ENCODE measurements around the gene ROCK2. TPM values are rescaled to one million over a fixed set of nuclear protein-coding genes. Genes with fewer than 3 reads are reported as not detected.

ROCK2 gene
- total RNA-seq, 1 experiment from 2014 or later = 49.4 TPM

GRCh38 chr2:11346023-11346482 is 1.6 kb upstream of the ROCK2 start:
- intact Hi-C loops (cut with micrococcal nuclease; ENCODE audit: unreplicated experiment) = no loop called here
- no peak overlapping the region for H3K4me3 ChIP-seq (ENCODE audit: low read depth, low read length, poor library complexity, severe bottlenecking)
- ChIA-PET CTCF (interaction anchor here (1.3 kb wide), 1 partner anchor 66 kb away, joined by 5 read pairs; no protein-coding TSS in a partner anchor), POLR2A (ENCODE audit: low non-redundant PET) (no interaction called here)
- peak; percentile 15 for DNase-seq (ENCODE audit: low spot score)
- H3K27ac ChIP-seq (ENCODE audit: low read depth, low read length, poor library complexity, severe bottlenecking) = no peak overlapping the region
- H3K9me3 ChIP-seq (ENCODE audit: low read depth, low read length, poor library complexity, severe bottlenecking) = no peaks in the 10 kb centered on the region
- H3K36me3 ChIP-seq (ENCODE audit: insufficient read depth, low read length, poor library complexity, severe bottlenecking) = no peaks in the 10 kb centered on the region
- no TSS peak for BruUV-seq (replicated peaks)
- peaks cover 14% of the 10 kb centered on the region for H3K4me1 ChIP-seq (ENCODE audit: insufficient read depth, low read length, poor library complexity, severe bottlenecking)
- no peaks in the 10 kb centered on the region for H3K27me3 ChIP-seq (replicated peaks; ENCODE audit: insufficient read depth, low read depth, low read length, poor library complexity)
- TF ChIP-seq, protein P1, sequence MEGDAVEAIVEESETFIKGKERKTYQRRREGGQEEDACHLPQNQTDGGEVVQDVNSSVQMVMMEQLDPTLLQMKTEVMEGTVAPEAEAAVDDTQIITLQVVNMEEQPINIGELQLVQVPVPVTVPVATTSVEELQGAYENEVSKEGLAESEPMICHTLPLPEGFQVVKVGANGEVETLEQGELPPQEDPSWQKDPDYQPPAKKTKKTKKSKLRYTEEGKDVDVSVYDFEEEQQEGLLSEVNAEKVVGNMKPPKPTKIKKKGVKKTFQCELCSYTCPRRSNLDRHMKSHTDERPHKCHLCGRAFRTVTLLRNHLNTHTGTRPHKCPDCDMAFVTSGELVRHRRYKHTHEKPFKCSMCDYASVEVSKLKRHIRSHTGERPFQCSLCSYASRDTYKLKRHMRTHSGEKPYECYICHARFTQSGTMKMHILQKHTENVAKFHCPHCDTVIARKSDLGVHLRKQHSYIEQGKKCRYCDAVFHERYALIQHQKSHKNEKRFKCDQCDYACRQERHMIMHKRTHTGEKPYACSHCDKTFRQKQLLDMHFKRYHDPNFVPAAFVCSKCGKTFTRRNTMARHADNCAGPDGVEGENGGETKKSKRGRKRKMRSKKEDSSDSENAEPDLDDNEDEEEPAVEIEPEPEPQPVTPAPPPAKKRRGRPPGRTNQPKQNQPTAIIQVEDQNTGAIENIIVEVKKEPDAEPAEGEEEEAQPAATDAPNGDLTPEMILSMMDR (conservative IDR thresholded peaks at IDR 0.05; ENCODE audit: low read depth, low read length) = no peak
- TF ChIP-seq EZH2 (IDR thresholded peaks at IDR 0.05; ENCODE audit: borderline replicate concordance, low read depth, low read length, poor library complexity, severe bottlenecking) = no peak

GRCh38 chr2:11344956-11345677 is 681 bp upstream of the ROCK2 start:
- intact Hi-C loops (cut with micrococcal nuclease; ENCODE audit: unreplicated experiment) = no loop called here
- TSS peak; percentile 84 for BruUV-seq (replicated peaks)
- no peaks in the 10 kb centered on the region for H3K9me3 ChIP-seq (ENCODE audit: low read depth, low read length, poor library complexity, severe bottlenecking)

DNA sequence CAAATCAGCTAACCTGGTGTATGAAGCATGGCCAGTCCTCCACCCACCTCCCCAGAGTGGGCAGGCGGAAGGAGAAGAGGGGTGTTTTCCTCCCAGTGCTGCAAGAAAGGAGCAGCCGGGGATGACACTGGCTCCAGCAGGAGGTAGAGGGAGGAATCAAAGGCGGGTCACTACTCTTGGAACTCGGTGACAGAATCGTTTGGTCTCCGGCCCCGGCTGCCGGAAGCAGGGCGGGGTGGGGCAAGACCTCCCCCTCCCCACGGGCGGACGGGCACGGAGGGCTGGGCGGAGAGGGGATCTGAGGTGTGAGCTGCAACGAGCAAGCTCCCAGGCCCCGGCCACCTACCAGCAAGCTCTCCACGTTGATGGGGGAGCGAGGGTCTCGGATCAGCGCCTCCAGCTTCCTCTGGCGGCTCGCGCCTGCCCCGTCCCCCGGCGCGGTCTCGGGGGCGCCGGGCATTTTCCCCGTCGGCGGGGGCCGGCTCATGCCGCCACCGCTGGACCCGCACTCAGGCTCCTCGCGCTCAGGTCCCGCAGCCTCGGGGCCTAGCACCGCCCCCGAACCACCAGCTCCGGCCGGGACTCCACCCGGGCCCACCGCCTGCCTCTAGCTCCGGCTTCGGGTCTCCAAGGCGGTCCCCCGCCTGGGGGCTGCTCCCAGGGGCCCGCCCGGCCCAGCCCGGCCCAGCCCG is 640 bp downstream of the ROCK2 start:
- Histone ChIP-seq H3K9me3 (ENCODE audit: low read depth, low read length, poor library complexity, severe bottlenecking) (no peaks in the 10 kb centered on the region), H3K27ac (ENCODE audit: low read depth, low read length, poor library complexity, severe bottlenecking) (peak overlapping the region; percentile 83), H3K36me3 (ENCODE audit: insufficient read depth, low read length, poor library complexity, severe bottlenecking) (no peaks in the 10 kb centered on the region), H3K4me3 (ENCODE audit: low read depth, low read length, poor library complexity, severe bottlenecking) (peak overlapping the region; percentile 85), H3K4me1 (ENCODE audit: insufficient read depth, low read length, poor library complexity, severe bottlenecking) (peaks cover 16% of the 10 kb centered on the region), H3K27me3 (replicated peaks; ENCODE audit: insufficient read depth, low read depth, low read length, poor library complexity) (no peaks in the 10 kb centered on the region)
- POLR2A ChIA-PET (ENCODE audit: low non-redundant PET) = no interaction called here
- TF ChIP-seq EZH2 (IDR thresholded peaks at IDR 0.05; ENCODE audit: borderline replicate concordance, low read depth, low read length, poor library complexity, severe bottlenecking) = no peak
- TF ChIP-seq, protein P1 (conservative IDR thresholded peaks at IDR 0.05; ENCODE audit: low read depth, low read length) = no peak
- no TSS peak for BruUV-seq (replicated peaks)
- CTCF ChIA-PET = no interaction called here
- DNase-seq (ENCODE audit: low spot score) = peak; percentile 56
- intact Hi-C loops (cut with micrococcal nuclease; ENCODE audit: unreplicated experiment) = no loop called here

More at GRCh38 chr2:11344956-11345677, 681 bp upstream of the ROCK2 start:
- DNase-seq (ENCODE audit: low spot score) = no peak
- peaks cover 16% of the 10 kb centered on the region for H3K4me1 ChIP-seq (ENCODE audit: insufficient read depth, low read length, poor library complexity, severe bottlenecking)
- no peak for TF ChIP-seq EZH2 (IDR thresholded peaks at IDR 0.05; ENCODE audit: borderline replicate concordance, low read depth, low read length, poor library complexity, severe bottlenecking)
- TF ChIP-seq, protein P1 (conservative IDR thresholded peaks at IDR 0.05; ENCODE audit: low read depth, low read length) = no peak
- H3K27me3 ChIP-seq (replicated peaks; ENCODE audit: insufficient read depth, low read depth, low read length, poor library complexity) = no peaks in the 10 kb centered on the region
- H3K36me3 ChIP-seq (ENCODE audit: insufficient read depth, low read length, poor library complexity, severe bottlenecking) = no peaks in the 10 kb centered on the region
- H3K4me3 ChIP-seq (ENCODE audit: low read depth, low read length, poor library complexity, severe bottlenecking) = peak overlapping the region; percentile 85
- ChIA-PET POLR2A (ENCODE audit: low non-redundant PET) (interaction anchor here (0.8 kb wide), 1 partner anchor 67 kb away, joined by 4 read pairs; no protein-coding TSS in a partner anchor), CTCF (interaction anchor here (1.3 kb wide), 1 partner anchor 67 kb away, joined by 5 read pairs; no protein-coding TSS in a partner anchor)
- H3K27ac ChIP-seq (ENCODE audit: low read depth, low read length, poor library complexity, severe bottlenecking) = peak overlapping the region; percentile 92

Measured in A673 (cell line).